Right lung (tissue), 5 donors: Measurements from ENCODE around the gene DDHD1. TPM values are rescaled to one million over a fixed set of nuclear protein-coding genes. Genes with fewer than 3 reads are reported as not detected.
"Not testable (repeated sequence)": the region's sequence is repeated elsewhere in the genome, so short reads cannot be mapped to it uniquely, and the experiment has no call there.

Experiments
- DNase-seq, 2 donors: peaks; one replicate each; pipeline ENCODE4 v3.0.0-alpha.2; 2013
- polyA plus RNA-seq, 5 donors: library from polyadenylated mRNA; unstranded; fragments of 120-200 nt; gene quantifications; one replicate each; pipeline versions ENCODE4 v1.2.1 to v1.2.3, GENCODE V29; 2013; ENCODE audit warnings: inconsistent platforms in 1 of 5, low replicate concordance in 1 of 5; ENCODE audit not compliant: insufficient read length in 5 of 5, insufficient read depth in 1 of 5

DDHD1 gene
- polyA plus RNA-seq, 5 donors, result 15.5 to 27.4 (median 21.4) TPM

DNA sequence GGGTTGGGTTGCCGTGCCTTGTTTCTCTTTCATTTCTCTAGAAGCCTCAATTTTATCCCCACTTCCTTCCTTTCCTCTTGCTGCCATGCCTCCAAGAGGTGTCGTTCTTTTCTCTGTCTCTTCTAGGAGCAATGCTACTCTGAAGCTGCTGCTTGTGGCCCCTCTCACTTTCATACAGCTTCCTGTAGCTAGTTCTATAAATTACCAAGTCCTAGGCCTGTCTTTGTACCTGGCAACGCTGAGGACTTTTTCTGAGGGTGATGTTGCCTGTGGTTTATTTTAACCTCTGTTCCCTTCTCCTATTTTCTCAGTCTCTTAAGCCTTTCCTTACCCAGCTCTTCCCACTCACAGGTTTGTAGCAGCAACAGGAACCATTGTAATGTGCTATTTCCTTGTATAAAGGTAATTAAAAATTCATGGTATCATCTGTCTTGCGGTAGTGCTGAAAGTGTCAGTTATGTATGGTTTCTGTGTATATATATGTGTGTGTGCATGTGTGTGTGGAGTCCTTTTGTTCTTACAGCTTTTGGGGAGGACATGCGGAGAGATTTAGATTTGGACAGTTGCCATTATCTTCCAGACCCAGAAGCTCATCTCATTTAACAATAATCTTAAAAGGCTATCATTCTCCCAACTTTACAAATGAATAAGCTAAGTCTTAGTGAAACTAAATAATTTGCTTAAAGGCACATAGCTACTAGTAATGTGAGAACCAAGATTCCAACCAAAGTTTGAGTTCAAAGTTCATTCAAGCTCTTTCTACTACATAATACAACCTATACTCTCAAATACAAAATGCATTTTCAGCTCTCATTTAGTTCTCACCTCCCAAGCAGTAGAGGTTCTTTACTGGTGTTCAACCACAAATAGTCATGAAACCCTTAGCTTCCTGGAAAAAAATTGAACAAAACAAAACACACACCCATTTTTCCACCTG lies 43.8 kb downstream of the DDHD1 start:
- no peak for DNase-seq

DNA sequence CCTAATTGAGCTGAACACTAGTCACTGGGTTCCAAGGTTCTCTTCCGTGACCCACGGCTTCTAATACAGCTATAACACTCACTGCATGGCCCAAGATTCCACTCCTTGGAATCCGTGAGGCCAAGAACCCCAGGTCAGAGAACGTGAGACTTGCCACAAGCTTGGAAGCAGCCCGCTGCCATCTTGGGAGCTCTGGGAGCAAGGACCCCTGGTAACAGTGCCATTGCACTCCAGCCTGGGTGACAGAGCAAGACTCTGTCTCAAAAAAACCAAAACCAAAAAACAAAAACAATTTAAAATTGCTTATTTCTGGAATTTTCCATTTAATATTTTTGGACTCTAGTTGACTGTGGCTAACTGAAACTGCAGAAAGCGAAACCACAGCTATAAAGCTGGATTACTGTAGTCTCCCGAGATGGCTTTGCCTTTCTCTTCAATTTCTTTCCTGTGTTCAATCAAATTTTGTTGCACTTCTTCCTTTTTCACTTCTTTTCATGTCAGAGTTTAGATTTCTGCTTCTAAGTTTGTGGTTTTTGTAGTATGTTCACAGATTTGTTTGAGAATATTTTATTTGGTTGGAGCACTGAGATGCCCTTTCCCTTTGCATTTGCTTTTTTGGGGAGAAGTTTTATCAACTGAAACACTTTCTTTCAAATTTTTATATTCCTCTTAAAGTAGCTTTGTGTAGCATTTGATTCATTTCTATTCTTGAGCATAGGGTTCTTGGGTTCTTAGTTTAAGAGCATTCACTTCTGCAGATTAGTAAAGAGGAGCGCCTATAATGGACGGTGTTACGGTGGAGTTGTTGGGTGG lies 44.6 kb downstream of the DDHD1 start:
- no peak for DNase-seq

DNA sequence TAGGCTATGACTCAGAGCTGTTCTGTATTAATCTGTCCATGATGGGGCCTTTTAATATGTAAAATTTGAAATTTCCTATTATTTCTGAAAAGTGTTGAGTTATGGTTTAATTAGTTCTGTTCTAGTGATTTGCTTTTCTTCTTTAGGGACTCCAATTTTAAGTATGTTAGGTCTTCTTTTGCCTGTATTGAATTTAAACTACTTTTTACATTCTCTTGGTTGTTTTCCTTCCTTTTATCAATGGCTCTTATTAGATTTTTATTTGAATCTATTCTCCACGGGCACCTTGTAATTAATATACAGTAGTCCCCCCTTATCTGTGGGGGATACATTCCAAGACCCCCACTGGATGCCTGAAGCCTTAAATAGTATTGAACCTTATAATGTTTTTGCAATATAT lies 46.4 kb downstream of the DDHD1 start:
- DNase-seq, result no peak

DNA sequence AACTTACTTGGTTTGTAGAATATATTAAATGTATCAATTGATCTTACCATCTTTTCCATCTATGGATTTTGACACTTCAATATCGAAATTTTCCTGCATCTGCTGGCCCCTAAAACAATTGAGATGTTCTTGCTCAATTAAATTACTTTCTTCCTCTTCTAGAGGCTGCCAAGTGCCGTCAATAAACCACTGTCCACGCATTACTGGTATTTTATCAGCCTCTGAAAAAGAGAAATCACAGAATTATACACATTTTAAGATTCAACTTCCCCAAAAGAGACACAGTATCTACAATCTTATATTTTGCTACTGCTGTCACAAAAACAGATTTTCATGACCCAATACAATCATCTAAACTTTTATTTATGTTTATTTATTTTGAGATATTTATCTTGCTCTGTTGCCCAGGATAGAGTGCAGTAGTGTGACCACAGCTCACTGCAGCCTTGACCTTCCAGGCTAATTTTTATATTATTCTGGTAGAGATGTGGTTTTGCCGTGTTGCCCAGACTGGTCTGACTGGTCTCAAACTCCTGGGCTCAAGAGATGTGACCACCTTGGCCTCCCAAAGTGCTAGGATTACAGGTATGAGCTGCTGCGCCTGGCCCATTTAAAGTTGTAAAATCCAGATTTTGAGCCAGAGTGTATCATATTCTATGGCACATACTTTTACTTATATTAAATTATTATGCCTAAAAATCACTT lies 49.3 kb downstream of the DDHD1 start:
- no peak for DNase-seq

DNA sequence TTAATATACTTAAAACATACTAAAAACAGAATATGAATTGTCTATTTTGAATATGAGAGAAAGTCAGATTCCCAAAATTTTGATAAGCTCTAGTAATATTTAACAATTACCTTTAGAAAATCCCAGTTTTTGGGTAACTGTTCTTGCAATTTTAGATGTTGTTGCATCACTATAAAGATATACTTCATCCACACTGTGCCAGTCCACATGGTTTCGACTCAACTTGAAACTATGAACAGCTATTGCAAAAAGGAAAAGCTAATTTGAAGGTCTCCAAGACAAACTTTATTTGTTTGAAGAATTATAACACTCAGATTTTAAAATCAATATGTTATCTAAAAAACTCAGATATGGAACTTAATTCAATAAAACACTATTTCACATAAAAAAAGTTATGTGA lies 59.9 kb downstream of the DDHD1 start:
- no peak for DNase-seq

DNA sequence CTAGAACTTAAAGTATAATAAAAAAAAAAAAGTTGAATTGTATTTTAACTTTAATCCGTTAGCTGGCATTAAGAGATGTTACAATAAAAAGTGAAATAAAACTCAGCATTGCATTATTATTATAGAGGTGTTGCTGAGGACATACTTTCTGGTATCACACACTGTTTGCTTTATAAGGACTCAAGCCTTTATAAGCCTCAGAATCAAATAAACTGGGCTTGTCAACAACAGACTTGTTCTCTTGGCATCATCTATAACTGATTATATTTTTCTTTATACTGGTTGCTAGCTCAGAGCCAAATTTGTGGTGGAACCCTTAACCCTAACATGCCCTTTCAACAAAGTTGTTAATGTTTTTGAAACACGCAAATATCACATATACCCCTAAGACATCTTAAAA lies 62.3 kb downstream of the DDHD1 start:
- DNase-seq, result no peak

DNA sequence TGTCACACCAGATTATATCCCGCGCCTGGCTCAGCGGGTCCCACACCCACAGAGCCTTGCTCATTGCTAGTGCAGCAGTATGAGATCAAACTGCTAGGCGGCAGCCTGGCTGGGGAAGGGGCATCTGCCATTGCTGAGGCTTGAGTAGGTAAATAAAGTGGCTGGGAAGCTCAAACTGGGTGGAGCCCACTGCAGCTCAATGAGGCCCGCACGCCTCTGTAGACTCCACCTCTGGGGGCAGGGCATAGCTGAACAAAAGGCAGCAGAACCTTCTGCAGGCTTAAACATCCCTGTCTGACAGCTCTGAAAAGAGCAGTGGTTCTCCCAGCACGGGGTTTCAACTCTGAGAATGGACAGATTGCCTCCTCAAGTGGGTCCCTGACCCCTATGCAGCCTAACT lies 68.2 kb downstream of the DDHD1 start:
- DNase-seq, result not testable (repeated sequence)

DNA sequence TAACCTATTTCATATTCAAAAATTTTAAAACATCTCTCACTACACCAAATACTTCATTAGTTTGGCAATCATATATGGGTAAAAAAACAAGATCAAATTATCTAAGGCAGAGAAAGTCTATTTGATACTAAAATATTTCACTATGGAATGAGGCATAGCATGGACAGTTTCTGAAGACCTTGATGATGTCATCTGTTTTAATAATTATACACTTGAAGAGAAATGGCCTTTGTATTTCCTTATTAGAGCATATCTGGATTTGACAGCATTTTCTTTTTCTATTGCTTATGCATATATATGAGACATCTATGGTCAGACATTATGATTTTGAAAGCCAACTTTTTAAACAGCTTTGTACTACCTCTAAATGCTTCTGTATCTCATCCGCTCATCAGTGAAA lies 88.6 kb downstream of the DDHD1 start:
- DNase-seq, result no peak

DNA sequence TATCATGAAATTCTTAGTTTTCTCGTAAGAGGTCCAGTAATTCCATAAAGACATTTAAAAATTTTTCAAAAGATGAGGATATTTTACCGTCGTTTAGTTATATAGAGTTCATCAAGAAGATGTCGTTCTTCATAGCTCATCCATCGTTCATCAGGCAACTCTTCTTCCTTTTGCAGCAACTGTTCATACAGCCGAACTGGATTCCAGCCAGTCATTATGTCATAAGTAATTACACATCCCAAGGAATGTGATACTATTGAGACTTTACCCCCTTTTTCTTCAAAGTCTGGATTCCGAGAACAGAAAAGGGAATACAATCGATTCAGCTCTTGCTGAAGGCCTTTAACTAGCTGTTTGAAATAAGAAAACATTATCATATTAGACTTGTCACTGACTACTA lies 90.3 kb downstream of the DDHD1 start:
- DNase-seq, result peak in 1 of 2 donors; percentile 19

DNA sequence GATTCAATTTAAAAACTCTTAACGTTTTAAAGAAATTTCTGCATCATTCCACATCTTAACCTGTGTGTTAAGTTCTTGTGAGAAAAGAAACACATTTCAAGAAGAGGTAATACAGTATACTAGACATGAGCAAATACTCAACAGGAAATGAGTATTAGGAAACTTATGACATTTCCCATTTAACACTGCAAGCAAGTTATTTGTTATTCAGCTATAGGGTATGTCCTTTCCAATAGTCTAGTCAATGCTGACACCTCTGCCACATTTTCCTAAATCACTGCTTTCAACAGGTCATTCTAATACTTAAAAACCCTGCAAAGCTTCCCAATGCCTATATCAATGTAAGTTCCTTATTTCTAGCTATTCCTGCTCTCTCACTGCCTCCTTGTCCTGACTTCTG lies 93.1 kb downstream of the DDHD1 start:
- no peak for DNase-seq

DNA sequence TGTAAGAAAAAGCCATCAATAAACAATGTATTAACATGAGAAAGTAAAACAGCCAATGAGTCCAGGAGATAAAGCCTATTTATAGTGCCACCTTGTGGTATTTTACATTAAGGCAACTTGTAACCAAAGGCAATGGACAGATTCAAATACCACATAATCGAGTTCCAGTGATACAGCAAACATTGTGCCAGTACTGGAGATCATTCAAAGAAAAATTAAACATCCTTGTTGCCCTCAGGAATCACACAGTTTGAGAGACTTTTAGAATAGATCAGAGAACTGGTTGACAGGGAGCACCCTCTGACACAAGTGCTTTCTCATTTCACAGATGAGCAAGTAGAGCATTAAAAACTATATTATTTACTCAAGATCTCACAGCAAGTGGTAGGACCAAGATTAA lies 98.1 kb downstream of the DDHD1 start:
- peak in 1 of 2 donors; percentile 51 for DNase-seq

DNA sequence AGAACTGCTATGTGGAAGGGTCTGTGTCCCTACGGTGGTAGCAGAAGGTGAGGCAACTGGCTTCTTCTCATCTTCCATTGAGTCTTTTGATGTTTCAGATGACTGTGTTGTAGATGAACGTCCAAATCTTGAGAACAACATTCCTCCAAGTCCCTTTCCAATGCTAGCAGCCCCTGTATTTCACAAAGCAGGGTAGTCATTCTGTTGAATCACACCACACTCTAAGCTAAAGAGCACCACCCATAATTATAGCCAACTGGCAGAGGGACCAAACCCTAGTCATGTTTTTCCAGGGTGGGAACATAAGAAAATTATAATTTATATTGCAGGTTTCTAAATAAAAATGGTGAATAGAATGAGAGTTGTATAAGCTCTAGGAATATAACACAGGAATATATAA lies 98.7 kb downstream of the DDHD1 start:
- DNase-seq, result no peak

DNA sequence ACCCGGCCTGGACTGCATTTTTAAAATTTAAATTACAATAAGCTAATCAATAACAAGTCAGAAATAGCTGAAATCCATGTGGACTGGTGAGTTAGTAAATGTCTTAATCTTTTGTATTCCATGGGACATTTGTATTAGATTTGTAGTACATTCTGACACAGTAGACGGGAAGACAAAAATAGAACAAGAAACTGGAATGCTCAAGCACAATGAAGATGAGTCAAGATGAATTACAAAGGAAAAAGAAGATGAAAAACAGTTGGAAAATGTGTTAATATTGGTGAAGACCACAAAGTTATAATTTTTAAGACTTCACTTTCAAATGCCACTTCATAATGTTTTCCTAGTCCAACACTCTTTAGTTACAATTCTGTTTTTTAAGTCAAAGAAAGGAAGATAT lies 104.5 kb downstream of the DDHD1 start:
- DNase-seq, result no peak

DNA sequence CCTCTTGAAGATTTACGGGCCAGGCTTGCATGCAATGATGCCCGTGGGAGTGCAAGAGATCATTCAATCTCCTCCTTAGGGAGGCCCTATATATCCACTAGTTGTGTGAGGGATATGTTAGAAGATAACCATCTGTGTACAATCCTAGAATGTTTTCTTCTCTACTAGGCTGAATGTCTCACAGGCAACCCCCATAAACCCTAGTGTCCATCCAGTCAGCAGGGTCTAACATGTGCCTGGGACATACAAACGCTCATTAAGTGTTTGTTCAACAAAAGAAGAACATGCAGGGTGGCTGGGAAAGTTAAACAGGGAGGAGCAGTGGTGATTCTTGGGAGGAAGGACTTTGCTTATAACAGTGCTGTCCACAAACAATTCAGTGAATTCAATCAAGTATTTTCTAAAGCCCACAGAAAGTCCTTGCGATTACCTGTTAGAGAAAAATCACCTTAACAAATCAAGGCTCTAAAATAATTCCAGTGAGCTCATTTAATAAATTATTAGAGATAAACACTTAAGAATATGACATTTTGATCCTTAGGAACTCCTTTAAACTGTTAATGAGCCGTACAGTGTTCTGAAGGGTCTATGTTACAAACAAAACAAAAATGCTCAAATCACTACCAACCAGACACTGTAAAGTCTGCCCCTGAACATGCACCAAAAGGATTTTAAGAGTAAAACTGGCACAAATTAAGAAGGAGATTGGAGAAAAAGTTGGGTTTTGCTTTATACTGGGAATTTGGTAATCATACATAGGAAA lies 105.6 kb downstream of the DDHD1 start:
- DNase-seq, result no peak

DNA sequence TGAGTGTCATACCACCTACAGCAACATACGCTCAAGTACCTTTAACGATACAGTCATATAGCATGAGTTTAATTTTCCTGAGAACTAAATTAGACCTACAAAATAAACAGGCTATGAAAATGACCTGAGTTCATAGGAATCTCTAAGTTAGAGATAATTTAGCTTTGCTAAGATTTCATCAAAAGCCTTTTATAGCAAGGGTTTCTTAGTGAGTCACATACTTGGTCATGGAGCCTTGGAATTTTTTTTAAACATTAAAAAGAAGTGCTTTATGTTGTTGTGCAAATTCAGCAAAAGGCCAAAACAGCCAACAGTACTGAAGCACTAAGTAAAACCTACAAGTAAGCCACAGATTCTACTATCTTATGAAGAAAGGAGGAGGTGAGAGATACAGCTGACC lies 108.6 kb downstream of the DDHD1 start:
- no peak for DNase-seq

DNA sequence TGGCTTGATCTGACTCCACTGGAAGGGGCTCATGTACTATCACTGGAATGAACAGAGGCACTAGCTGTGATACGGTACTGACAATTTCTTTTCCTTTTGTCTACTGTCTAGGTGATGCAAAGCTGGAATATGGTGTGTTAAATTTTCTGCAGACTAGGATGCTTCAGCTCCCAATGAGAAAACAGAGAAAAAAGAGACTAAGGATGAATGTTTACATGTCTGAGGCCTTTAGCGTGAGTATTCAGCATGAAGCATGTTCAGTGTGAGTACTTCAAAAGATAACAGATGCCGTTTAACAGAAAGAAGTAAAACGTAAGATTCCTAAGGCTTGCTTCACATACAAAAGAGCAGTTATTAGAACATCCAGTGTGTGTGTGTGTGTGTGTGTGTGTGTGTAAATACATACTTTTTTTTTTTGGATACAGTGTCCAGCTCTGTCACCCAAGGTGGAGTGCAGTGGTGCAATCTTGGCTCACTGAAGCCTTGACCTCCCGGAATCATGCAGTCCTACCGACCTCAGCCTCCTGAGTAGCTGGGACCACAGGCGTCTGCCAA lies 110.0 kb downstream of the DDHD1 start:
- peak in 1 of 2 donors; percentile 29 for DNase-seq

DNA sequence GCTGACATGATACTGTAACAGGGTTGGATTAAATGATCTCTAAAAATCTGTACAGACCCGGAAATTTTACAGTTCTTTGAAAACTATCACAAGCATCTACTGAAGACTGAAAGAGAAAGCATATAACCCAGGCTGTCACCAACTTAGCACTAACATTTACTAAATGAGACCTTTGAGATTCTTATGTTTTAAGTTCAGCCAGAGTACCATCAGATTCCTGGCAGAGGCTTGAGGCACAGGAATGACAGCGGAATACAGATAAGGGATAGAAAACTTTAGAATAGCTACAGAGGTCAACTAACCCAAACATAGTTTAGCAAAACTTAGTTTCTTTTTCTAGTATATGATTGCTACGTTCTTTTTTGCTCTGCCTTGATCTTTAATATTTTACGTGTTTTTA lies 110.6 kb downstream of the DDHD1 start:
- peak; percentile 47 to 60 for DNase-seq

DNA sequence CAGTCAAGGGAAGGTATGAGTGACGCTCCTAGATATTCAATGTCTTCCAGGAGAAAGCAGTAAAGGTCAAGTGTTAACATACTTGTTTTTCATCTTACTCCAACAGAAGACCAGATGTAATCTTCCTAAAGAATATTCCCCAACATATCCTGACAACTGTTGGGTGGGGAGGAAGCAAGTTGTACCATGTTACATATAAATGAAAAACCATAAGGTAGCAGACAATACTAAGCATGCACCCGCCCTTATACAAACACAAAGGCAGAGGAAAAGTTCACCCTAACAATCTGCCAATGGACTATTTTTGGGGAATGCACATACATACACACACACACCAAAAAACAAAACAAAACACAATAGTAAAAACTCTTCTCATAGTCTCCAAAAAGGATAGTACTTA lies 112.1 kb downstream of the DDHD1 start:
- no peak for DNase-seq

DNA sequence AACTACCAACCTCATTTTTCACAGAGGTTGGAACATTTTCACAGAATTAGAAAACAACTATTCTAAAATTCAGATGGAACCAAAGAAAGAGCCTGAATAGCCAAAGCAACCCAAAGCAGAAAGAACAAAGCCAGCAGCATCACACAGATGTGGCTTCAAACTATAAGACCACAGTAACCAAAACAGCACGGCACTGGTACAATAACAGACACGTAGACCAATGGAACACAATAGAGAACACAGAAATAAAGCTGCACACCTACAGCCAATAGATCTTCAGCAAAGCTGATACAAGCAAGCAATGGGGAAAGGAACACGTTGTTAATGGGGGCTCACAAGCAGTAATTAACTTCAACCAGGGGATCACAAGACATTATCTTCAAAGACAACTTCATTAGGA lies 114.5 kb downstream of the DDHD1 start:
- DNase-seq, result no peak

DNA sequence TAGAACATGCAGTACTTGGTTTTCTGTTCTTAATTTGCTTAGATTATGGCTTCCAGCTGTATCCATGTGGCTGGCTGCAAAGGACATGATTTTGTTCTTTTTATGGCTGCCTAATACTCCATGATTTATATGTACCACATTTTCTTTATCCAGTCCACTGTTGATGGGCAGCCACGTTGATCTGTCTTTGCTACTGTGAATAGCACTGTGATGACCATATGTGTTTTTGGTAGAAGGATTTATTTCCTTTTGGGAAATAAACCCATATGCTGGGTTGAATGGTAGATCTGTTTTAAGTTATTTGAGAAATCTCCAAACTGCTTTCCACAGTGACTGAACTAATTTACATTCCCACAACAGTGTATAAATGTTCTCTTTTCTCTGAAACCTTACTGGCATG lies 116.1 kb downstream of the DDHD1 start:
- DNase-seq, result no peak
